Chondrocyte (in vitro differentiated cells): Measurements from ENCODE around the gene ORC1. TPM values are rescaled to one million over a fixed set of nuclear protein-coding genes. Genes with fewer than 3 reads are reported as not detected.
A peak's percentile ranks its signal among the peaks of the same experiment; 100 is the strongest.

ENCODE experiments used
- DNase-seq: peaks from one replicate; pipeline ENCODE4 v3.0.0; 2021; ENCODE audit warnings: mixed read lengths, low spot score
- H3K27ac Mint-ChIP-seq: one replicate; pipeline ENCODE4 v1.8.0; 2021; ENCODE audit warnings: mild to moderate bottlenecking, moderate library complexity, mixed read lengths; ENCODE audit not compliant: unreplicated experiment
- H3K27me3 Mint-ChIP-seq: 2 replicates; pipeline ENCODE4 v1.8.0; 2021; ENCODE audit warnings: low read depth, mixed read lengths
- H3K36me3 Mint-ChIP-seq: 2 replicates; pipeline ENCODE4 v1.8.0; 2021; ENCODE audit warnings: low read depth, mixed read lengths
- H3K4me1 Mint-ChIP-seq: 2 replicates; pipeline ENCODE4 v1.8.0; 2021; ENCODE audit warnings: low read depth, mild to moderate bottlenecking, mixed read lengths
- H3K4me3 Mint-ChIP-seq: one replicate; pipeline ENCODE4 v1.8.0; 2021; ENCODE audit warnings: mild to moderate bottlenecking, moderate library complexity, mixed read lengths; ENCODE audit not compliant: unreplicated experiment
- H3K9me3 Mint-ChIP-seq: 2 replicates; pipeline ENCODE4 v1.8.0; 2021; ENCODE audit warnings: low read depth, mixed read lengths
- CTCF ChIP-seq: fragments of 200-600 bp; sonication (generic); IDR thresholded peaks from 2 replicates; pipeline ENCODE4 v1.5.0; 2021; ENCODE audit warnings: antibody characterized with exemption, mild to moderate bottlenecking, moderate library complexity
- total RNA-seq: library from RNA; stranded (reverse); gene quantifications from 3 replicates; pipeline ENCODE4 v1.2.1, GENCODE V29; 2021

ORC1 gene
- total RNA-seq, 1 donor from 2014 or later: 1.2 TPM

GRCh38 chr1:52368383-52369172 lies 35.6 kb downstream of the ORC1 start:
- no peaks in the 10 kb centered on the region for H3K27me3 Mint-ChIP-seq
- H3K36me3 Mint-ChIP-seq: no peaks in the 10 kb centered on the region
- no peak for DNase-seq
- peak overlapping the region; percentile 71 for H3K4me3 Mint-ChIP-seq
- H3K4me1 Mint-ChIP-seq: peaks cover 25% of the 10 kb centered on the region
- H3K27ac Mint-ChIP-seq: no peak overlapping the region
- no peaks in the 10 kb centered on the region for H3K9me3 Mint-ChIP-seq
- peak; percentile 64 for TF ChIP-seq CTCF

- Mint-ChIP-seq H3K9me3 (no peaks in the 10 kb centered on the region), H3K4me3 (no peak overlapping the region), H3K4me1 (peaks cover 25% of the 10 kb centered on the region), H3K27me3 (no peaks in the 10 kb centered on the region), H3K36me3 (no peaks in the 10 kb centered on the region), H3K27ac (no peak overlapping the region)
- no peak for DNase-seq
- TF ChIP-seq CTCF: no peak
These were observed 37.0 kb downstream of the ORC1 start for GRCh38 chr1:52367272-52367671.

GRCh38 chr1:52366517-52366827 lies 37.8 kb downstream of the ORC1 start:
- Mint-ChIP-seq H3K4me3 (peak overlapping the region; percentile 93), H3K27me3 (no peaks in the 10 kb centered on the region), H3K36me3 (peaks cover 4% of the 10 kb centered on the region), H3K27ac (peak overlapping the region; percentile 45), H3K4me1 (peaks cover 25% of the 10 kb centered on the region), H3K9me3 (no peaks in the 10 kb centered on the region)
- no peak for TF ChIP-seq CTCF
- no peak for DNase-seq

- DNase-seq: peak; percentile 100
- H3K4me3 Mint-ChIP-seq: peak within 1 kb of the TSS; percentile 93
- no peaks in the 10 kb centered on the region for H3K27me3 Mint-ChIP-seq
- H3K27ac Mint-ChIP-seq: peak within 1 kb of the TSS; percentile 96
- peaks cover 9% of the 10 kb centered on the region for H3K36me3 Mint-ChIP-seq
- H3K9me3 Mint-ChIP-seq: no peaks in the 10 kb centered on the region
- H3K4me1 Mint-ChIP-seq: peaks cover 25% of the 10 kb centered on the region
- no peak for TF ChIP-seq CTCF
These were observed 38.3 kb downstream of the ORC1 start, which contains the start of gene CC2D1B for GRCh38 chr1:52365746-52366516. Gene CC2D1B (minus strand): TSS chr1:52366205. CDS start chr1:52364620, 1,585 bp downstream.

- Mint-ChIP-seq H3K4me1 (peaks cover 25% of the 10 kb centered on the region), H3K4me3 (peak overlapping the region; percentile 93), H3K36me3 (peaks cover 9% of the 10 kb centered on the region), H3K27ac (peak overlapping the region; percentile 96), H3K27me3 (no peaks in the 10 kb centered on the region), H3K9me3 (no peaks in the 10 kb centered on the region)
- TF ChIP-seq CTCF: no peak
- no peak for DNase-seq
These were observed 39.0 kb downstream of the ORC1 start for GRCh38 chr1:52365071-52365745.
